OCI-LY7 (cell line): ENCODE data around the gene TWIST2. TPM values are rescaled to one million over a fixed set of nuclear protein-coding genes. Genes with fewer than 3 reads are reported as not detected.

Experiments used
- BruUV-seq: library from RNA; stranded (reverse); fragments of 400-500 nt; replicated peaks from 2 replicates; lab custom pipeline; 2021; lab: Mats Ljungman, UMichigan
- CTCF ChIA-PET: fragments of 300-600 bp; sonication (Branson Sonifier 250); formaldehyde crosslinking; loops from one replicate; lab custom pipeline; 2022; ENCODE audit warnings: antibody characterized with exemption; ENCODE audit not compliant: unreplicated experiment; lab: Charles Lee
- POLR2A ChIA-PET: fragments of 300-600 bp; sonication (Branson Sonifier 250); formaldehyde crosslinking; loops from one replicate; lab custom pipeline; 2022; ENCODE audit warnings: antibody characterized with exemption; lab: Charles Lee
- DNase-seq: peaks from one replicate; pipeline ENCODE4 v3.0.0-alpha.2; 2015; ENCODE audit warnings: low spot score
- H2AFZ ChIP-seq: fragments of 200-600 bp; sonication (generic), shearing (Covaris generic); 2 replicates; pipeline ENCODE4 v1.6.1; 2014; ENCODE audit warnings: mild to moderate bottlenecking, antibody characterized with exemption, low read length, moderate library complexity
- H3K27ac ChIP-seq: fragments of 200-600 bp; sonication (generic); 2 replicates; pipeline ENCODE4 v1.5.1; 2014; ENCODE audit warnings: mixed run types, low read depth, mild to moderate bottlenecking, moderate library complexity, low read length, inconsistent platforms; ENCODE audit not compliant: poor library complexity, severe bottlenecking
- H3K36me3 ChIP-seq: fragments of 200-600 bp; sonication (generic); 2 replicates; pipeline ENCODE4 v1.6.1; 2014; ENCODE audit warnings: mild to moderate bottlenecking, antibody characterized with exemption, low read length, moderate library complexity, mixed read lengths; ENCODE audit not compliant: insufficient read depth
- H3K4me1 ChIP-seq: fragments of 200-600 bp; sonication (generic); 2 replicates; pipeline ENCODE4 v1.5.1; 2014; ENCODE audit warnings: mild to moderate bottlenecking, low read length; ENCODE audit not compliant: insufficient read depth, poor library complexity, severe bottlenecking
- H3K4me2 ChIP-seq: fragments of 200-600 bp; sonication (generic); 2 replicates; pipeline ENCODE4 v1.6.1; 2014; ENCODE audit warnings: mild to moderate bottlenecking, low read length
- H3K4me3 ChIP-seq: fragments of 200-600 bp; sonication (generic); 2 replicates; pipeline ENCODE4 v1.5.1; 2014; ENCODE audit warnings: mild to moderate bottlenecking, low read depth, low read length; ENCODE audit not compliant: poor library complexity, severe bottlenecking
- H3K79me2 ChIP-seq: fragments of 200-600 bp; sonication (generic); 2 replicates; pipeline ENCODE4 v1.6.1; 2016; ENCODE audit warnings: low read depth, mild to moderate bottlenecking, low read length, moderate library complexity, mixed read lengths; ENCODE audit not compliant: insufficient read depth
- H3K9me2 ChIP-seq: fragments of 200-600 bp; sonication (generic); 2 replicates; pipeline ENCODE4 v1.6.1; 2016; ENCODE audit warnings: mild to moderate bottlenecking, low read length, mixed read lengths; ENCODE audit not compliant: insufficient read depth
- H3K9me3 ChIP-seq: fragments of 200-600 bp; sonication (generic); 2 replicates; pipeline ENCODE4 v1.6.1; 2014; ENCODE audit warnings: mild to moderate bottlenecking, mixed run types, low read length, mixed read lengths
- H4K20me1 ChIP-seq: fragments of 200-600 bp; sonication (generic); 2 replicates; pipeline ENCODE4 v1.6.1; 2014; ENCODE audit warnings: mild to moderate bottlenecking, antibody characterized with exemption, low read length, moderate library complexity, mixed read lengths; ENCODE audit not compliant: insufficient read depth
- CTCF ChIP-seq: fragments of 200-600 bp; sonication (generic); conservative IDR thresholded peaks from 2 replicates; pipeline ENCODE4 v1.5.1; 2014; ENCODE audit warnings: mild to moderate bottlenecking, antibody characterized with exemption, low read length, moderate library complexity, mixed read lengths
- EZH2phosphoT487 ChIP-seq: fragments of 200-600 bp; sonication (generic); IDR thresholded peaks from 2 replicates; pipeline ENCODE4 v1.6.1; 2018; ENCODE audit warnings: low read depth, borderline replicate concordance, mild to moderate bottlenecking, mixed run types, antibody characterized with exemption, low read length, moderate library complexity, mixed read lengths
- intact Hi-C: fragments of 100-400 bp; cut with micrococcal nuclease; formaldehyde crosslinking; loops from one replicate; pipeline ENCODE4 v1.10.0; 2022; ENCODE audit not compliant: unreplicated experiment
- total RNA-seq, 2 experiments: library from RNA; depleted of rRNA in 1 of 2; stranded (reverse); fragments of >200 nt in 1 of 2; shearing (Covaris generic) in 1 of 2; gene quantifications; 2 replicates each; pipeline ENCODE4 v1.2.3, GENCODE V29; 2014 to 2022

The TWIST2 gene
- total RNA-seq, 2 experiments from 2014 or later = not detected

- H3K4me3 ChIP-seq = no peak overlapping the region
- H4K20me1 ChIP-seq = no peaks in the 10 kb centered on the region
- CTCF ChIA-PET = no interaction called here
- intact Hi-C loops = no loop called here
- H3K27ac ChIP-seq = no peak overlapping the region
- H3K9me2 ChIP-seq = no peaks in the 10 kb centered on the region
- POLR2A ChIA-PET = no interaction called here
- DNase-seq = no peak
- no peak overlapping the region for H3K4me2 ChIP-seq
- H3K79me2 ChIP-seq = no peaks in the 10 kb centered on the region
- no peak overlapping the region for H2AFZ ChIP-seq
- H3K4me1 ChIP-seq = peaks cover 5% of the 10 kb centered on the region
- no peaks in the 10 kb centered on the region for H3K9me3 ChIP-seq
- BruUV-seq = no TSS peak
- TF ChIP-seq EZH2phosphoT487 (no peak), CTCF (no peak)
- H3K36me3 ChIP-seq = no peaks in the 10 kb centered on the region
Measured at GRCh38 chr2:238946318-238947242, 98.7 kb downstream of the TWIST2 start.

GRCh38 chr2:238947243-238947760 is 99.4 kb downstream of the TWIST2 start:
- H2AFZ ChIP-seq = no peak overlapping the region
- no peaks in the 10 kb centered on the region for H3K9me2 ChIP-seq
- no TSS peak for BruUV-seq
- no peaks in the 10 kb centered on the region for H3K36me3 ChIP-seq
- H3K4me2 ChIP-seq = no peak overlapping the region
- ChIA-PET POLR2A (no interaction called here), CTCF (no interaction called here)
- intact Hi-C loops = no loop called here
- H3K4me1 ChIP-seq = peaks cover 5% of the 10 kb centered on the region
- no peaks in the 10 kb centered on the region for H3K79me2 ChIP-seq
- TF ChIP-seq CTCF = no peak
- TF ChIP-seq EZH2phosphoT487 = no peak
- no peaks in the 10 kb centered on the region for H3K9me3 ChIP-seq
- no peak overlapping the region for H3K27ac ChIP-seq
- DNase-seq = no peak
- H4K20me1 ChIP-seq = no peaks in the 10 kb centered on the region
- H3K4me3 ChIP-seq = no peak overlapping the region
